ENCODE results near the gene ADM2. TPM values are rescaled to one million over a fixed set of nuclear protein-coding genes. Genes with fewer than 3 reads are reported as not detected.
A peak's percentile ranks its signal among the peaks of the same experiment; 100 is the strongest.

The ADM2 gene
- total RNA-seq, 3 donors from 2014 or later: 0.95 to 3.9 (median 1.4) TPM

DNA sequence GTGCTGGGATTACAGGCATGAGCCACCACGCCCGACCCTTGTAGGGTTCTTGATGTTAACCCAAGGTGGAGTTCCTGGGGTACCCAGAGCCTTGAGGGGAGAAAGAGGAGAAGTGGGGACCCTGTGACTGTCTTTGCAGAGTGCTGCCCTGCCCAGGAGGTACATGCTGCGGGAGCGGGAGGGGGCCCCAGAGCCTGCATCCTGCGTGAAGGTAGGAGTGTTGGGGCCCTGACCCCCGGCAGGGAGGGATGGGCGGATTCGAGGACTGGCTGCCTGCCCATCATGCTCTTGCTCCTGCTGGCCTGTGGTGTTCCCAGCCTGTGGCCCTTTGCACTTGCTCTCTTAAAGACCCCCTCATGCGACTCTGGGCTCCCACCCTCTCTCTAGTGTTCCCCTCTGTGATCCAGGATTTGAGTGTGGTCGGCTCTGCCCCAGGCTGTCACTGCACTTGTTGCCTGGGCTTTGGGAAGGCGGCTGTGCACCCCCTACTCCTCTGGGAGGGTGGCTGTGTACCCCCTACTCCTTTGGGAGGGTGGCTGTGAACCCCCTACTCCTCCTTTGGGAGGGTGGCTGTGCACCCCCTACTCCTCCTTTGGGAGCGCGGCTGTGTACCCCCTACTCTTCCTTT lies 39.6 kb downstream of the ADM2 start:
- Histone ChIP-seq H3K36me3 (ENCODE audit: low read depth) (peaks cover 7% of the 10 kb centered on the region), H3K4me3 (no peak overlapping the region), H3K9me3 (no peaks in the 10 kb centered on the region), H3K4me1 (ENCODE audit: low read depth) (peaks cover 18% of the 10 kb centered on the region)
- DNase-seq (no peak), ATAC-seq (no peak)
- TF ChIP-seq, protein P1, sequence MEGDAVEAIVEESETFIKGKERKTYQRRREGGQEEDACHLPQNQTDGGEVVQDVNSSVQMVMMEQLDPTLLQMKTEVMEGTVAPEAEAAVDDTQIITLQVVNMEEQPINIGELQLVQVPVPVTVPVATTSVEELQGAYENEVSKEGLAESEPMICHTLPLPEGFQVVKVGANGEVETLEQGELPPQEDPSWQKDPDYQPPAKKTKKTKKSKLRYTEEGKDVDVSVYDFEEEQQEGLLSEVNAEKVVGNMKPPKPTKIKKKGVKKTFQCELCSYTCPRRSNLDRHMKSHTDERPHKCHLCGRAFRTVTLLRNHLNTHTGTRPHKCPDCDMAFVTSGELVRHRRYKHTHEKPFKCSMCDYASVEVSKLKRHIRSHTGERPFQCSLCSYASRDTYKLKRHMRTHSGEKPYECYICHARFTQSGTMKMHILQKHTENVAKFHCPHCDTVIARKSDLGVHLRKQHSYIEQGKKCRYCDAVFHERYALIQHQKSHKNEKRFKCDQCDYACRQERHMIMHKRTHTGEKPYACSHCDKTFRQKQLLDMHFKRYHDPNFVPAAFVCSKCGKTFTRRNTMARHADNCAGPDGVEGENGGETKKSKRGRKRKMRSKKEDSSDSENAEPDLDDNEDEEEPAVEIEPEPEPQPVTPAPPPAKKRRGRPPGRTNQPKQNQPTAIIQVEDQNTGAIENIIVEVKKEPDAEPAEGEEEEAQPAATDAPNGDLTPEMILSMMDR (IDR thresholded peaks at IDR 0.05): no peak
- intact Hi-C loops (cut with DNase I, micrococcal nuclease): no loop called here

DNA sequence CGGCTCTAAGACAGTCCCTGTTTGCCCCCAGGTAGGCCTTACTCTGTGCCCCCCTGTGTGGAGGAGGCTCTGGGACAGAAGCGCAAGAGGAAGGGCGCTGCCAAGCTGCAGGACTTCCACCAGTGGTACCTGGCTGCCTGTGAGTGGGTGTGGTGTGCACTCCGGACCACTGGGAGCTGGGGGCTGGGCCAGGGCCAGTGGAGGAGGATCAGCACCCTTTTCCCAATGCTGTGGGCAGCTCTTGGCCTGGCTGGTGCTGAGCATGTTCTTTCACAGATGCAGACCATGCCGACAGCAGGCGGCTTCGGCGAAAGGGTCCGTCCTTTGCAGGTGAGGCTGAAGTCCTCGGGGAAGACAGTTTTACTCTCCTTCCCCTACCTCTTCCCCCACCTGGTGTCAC lies 40.4 kb downstream of the ADM2 start:
- Histone ChIP-seq H3K4me1 (ENCODE audit: low read depth) (peaks cover 18% of the 10 kb centered on the region), H3K36me3 (ENCODE audit: low read depth) (peaks cover 7% of the 10 kb centered on the region), H3K9me3 (no peaks in the 10 kb centered on the region), H3K4me3 (no peak overlapping the region)
- ATAC-seq (no peak), DNase-seq (peak in 1 of 3 donors; percentile 50)
- TF ChIP-seq, protein P1 (IDR thresholded peaks at IDR 0.05): no peak
- intact Hi-C loops (cut with DNase I, micrococcal nuclease): no loop called here

DNA sequence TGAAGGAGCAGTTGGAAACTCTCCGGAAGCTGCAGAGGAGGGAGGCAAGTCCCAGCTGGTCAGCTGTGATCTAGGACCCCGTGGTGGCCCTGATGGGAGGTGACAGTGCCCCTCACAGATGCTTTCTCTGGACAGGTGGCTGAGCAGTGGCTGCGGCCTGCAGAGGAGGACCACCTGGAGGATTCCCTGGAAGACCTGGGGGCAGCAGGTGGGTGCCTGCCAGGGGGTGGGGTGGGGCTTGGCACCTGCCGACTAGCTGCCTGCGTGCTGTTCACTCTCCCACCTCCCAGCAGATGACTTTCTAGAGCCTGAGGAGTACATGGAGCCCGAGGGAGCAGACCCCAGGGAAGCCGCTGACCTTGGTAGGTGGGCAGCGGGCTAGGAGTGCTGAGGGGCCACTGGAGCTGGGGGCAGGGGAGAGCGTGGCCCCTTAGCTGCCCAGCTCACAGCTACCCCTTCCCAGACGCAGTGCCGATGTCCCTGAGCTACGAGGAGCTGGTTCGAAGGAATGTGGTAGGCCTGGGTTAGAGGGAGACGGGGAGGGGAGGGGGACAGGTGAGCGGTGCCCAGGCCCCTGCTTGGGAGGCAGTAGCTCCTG lies 41.0 kb downstream of the ADM2 start:
- peaks cover 7% of the 10 kb centered on the region for H3K36me3 ChIP-seq (ENCODE audit: low read depth)
- DNase-seq: peak in 1 of 3 donors; percentile 47
- no peak overlapping the region for H3K4me3 ChIP-seq
- no peaks in the 10 kb centered on the region for H3K9me3 ChIP-seq
- peaks cover 24% of the 10 kb centered on the region for H3K4me1 ChIP-seq (ENCODE audit: low read depth)
- no peak for ATAC-seq
- TF ChIP-seq, protein P1 (IDR thresholded peaks at IDR 0.05): no peak
- intact Hi-C loops (cut with DNase I, micrococcal nuclease): no loop called here

DNA sequence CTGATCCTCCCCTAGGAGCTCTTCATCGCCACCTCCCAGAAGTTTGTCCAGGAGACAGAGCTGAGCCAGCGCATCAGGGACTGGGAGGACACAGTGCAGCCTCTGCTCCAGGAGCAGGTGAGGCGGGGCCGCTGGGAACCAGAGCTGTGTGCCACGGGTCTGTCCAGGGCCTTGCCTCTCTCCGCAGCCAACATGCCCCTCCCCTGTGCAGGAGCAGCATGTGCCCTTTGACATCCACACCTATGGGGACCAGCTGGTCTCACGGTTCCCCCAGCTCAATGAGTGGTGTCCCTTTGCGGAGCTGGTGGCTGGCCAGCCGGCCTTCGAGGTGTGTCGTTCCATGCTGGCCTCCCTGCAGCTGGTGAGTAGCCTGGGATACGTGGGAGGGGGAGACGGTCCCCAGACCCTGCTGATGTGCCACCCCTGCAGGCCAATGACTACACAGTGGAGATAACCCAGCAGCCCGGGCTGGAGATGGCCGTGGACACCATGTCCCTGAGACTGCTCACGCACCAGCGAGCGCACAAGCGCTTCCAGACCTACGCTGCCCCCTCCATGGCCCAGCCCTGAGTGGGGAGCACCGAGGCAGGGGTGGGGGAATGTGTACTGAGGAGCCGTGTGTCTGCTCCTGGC lies 41.6 kb downstream of the ADM2 start:
- peaks cover 28% of the 10 kb centered on the region for H3K4me1 ChIP-seq (ENCODE audit: low read depth)
- DNase-seq (no peak), ATAC-seq (no peak)
- no peaks in the 10 kb centered on the region for H3K9me3 ChIP-seq
- peaks cover 7% of the 10 kb centered on the region for H3K36me3 ChIP-seq (ENCODE audit: low read depth)
- no peak overlapping the region for H3K4me3 ChIP-seq
- intact Hi-C loops (cut with DNase I, micrococcal nuclease): no loop called here
- TF ChIP-seq, protein P1 (IDR thresholded peaks at IDR 0.05): no peak

DNA sequence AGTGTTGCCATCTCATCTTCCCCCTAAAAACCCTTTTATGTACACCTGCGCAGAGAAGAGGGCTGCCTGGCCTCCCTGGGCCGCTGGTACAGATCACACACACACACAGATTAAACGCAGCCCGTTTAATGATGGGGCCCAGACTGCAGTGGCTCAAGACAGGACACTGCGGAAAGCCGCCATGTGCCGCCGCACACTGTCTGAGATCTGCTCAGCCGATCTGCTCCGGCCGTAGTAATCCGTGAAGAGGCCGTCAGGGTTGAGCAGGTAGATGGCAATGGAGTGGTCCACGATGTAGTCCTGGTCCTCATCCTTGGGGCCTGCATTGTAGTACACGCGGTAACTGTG lies 42.1 kb downstream of the ADM2 start:
- H3K36me3 ChIP-seq (ENCODE audit: low read depth): peaks cover 7% of the 10 kb centered on the region
- TF ChIP-seq, protein P1 (IDR thresholded peaks at IDR 0.05): no peak
- H3K4me1 ChIP-seq (ENCODE audit: low read depth): peaks cover 32% of the 10 kb centered on the region
- no peaks in the 10 kb centered on the region for H3K9me3 ChIP-seq
- ATAC-seq (no peak), DNase-seq (no peak)
- H3K4me3 ChIP-seq: no peak overlapping the region
- intact Hi-C loops (cut with DNase I, micrococcal nuclease): no loop called here

Measured in mucosa of descending colon (tissue), 3 donors.